Hematopoietic multipotent progenitor cell (in vitro differentiated cells): ENCODE results near the gene KCNN3. TPM values are rescaled to one million over a fixed set of nuclear protein-coding genes. Genes with fewer than 3 reads are reported as not detected.
A peak's percentile ranks its signal among the peaks of the same experiment; 100 is the strongest.
"Not testable (repeated sequence)": the region's sequence is repeated elsewhere in the genome, so short reads cannot be mapped to it uniquely, and the experiment has no call there.

Experiments used
- DNase-seq, 3 donors: peaks; one replicate each; pipeline ENCODE4 v3.0.0-alpha.2; 2011 to 2015; ENCODE audit warnings: low read depth in 2 of 3, low spot score in 2 of 3
- total RNA-seq: library from RNA; depleted of rRNA; stranded (reverse); fragments of >200 nt; gene quantifications from one replicate; pipeline ENCODE4 v1.2.3, GENCODE V29; 2012

KCNN3 gene
- under 0.01 TPM for total RNA-seq

DNA sequence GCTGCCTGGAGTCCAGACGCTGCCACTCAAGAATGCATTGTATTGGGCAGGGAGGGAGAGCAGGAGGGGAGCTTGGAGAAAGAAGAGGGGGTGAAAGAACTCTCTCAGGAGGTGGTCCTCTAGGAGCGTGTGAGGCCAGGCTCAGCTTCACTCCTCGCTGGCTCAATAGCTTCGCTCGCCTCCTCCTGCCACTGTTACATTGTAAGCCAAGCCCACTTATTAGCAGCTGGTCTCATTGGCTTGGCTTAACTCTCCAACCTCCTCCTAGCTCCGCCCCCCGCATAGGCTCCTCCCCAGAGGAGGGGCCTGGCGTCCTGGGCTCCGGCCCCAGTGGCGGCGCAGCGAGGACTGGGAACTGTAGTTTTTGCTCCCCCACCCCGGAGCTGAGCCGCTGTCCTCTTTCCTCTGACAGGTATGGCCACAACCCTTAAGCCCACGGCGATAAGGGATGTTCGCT is at the start of gene KCNN3:
TSS of gene KCNN3 (minus strand) at position 167 of the 457 bp plus-strand sequence. CDS start 317 bp downstream, outside the sequence.
- DNase-seq, result peak; percentile 30 to 95 (median 87)

- DNase-seq, result no peak
Measured at GRCh38 chr1:154913273-154913672, 43.2 kb upstream of the KCNN3 start.

- no peak for DNase-seq
Measured at GRCh38 chr1:154912755-154913154, 42.7 kb upstream of the KCNN3 start.

GRCh38 chr1:154911691-154912550 is 41.8 kb upstream of the KCNN3 start:
- DNase-seq, result no peak

GRCh38 chr1:154910851-154911250 is 40.8 kb upstream of the KCNN3 start:
- DNase-seq, result no peak

DNA sequence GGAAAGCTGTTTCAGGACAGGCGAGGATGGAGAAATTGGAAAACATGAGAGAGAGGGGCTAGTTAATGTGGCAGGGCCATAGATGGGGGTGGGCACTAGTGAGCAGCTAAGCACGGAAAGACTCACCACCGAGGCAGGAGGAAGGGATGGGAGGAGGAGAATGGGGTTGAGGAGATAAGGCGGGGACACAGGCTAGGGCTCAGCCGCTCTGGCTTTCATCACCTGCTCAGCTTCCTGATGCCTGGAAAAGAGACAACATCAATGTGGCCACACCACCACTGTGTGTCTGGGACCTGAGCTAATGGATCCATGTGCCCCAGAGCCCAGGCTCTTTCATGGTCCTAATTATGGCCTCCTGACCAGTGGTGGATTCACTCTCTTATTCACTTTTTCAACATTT is 38.9 kb upstream of the KCNN3 start:
- no peak for DNase-seq

DNA sequence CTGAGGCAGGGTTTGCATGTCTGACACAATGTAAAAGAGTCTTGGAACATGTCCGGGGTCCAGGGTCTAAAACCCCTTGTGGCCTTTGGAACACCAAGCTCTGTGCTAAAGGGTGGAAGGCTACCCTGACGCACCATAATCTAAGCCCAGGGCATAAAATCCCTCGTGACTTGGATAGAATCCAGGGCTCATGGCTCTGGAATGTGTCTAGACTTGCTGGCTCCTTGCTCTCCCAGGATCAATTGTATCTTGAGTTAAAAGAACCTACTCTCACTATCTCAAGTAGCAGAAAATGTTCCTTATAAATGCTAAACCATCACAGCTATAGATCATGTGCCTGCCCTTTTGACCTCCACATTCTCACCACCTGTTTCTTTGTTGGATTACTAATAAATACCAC is 38.0 kb upstream of the KCNN3 start:
- DNase-seq, result not testable (repeated sequence)

GRCh38 chr1:154906621-154907081 is 36.6 kb upstream of the KCNN3 start:
- DNase-seq, result no peak

GRCh38 chr1:154902938-154903566 is 33.0 kb upstream of the KCNN3 start:
- DNase-seq, result no peak

DNA sequence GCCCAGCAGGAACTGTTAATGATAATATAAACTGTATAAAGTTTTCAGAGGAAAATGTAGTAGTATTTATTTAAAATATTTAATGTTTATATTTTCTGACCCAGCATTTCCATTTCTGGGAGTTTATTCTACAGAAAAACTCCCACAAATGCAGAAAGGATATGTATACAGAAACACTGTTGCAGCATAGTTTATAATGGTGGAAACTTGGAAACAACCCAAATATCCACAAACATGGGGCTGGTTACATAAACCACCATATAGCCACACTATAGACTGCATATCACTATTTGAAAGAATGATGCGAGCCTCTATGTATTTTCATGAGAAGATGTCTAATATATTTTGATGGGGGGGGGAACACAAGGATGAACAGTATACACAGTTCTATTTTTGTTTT is 31.5 kb upstream of the KCNN3 start:
- no peak for DNase-seq

GRCh38 chr1:154899041-154899440 is 29.0 kb upstream of the KCNN3 start:
- no peak for DNase-seq

DNA sequence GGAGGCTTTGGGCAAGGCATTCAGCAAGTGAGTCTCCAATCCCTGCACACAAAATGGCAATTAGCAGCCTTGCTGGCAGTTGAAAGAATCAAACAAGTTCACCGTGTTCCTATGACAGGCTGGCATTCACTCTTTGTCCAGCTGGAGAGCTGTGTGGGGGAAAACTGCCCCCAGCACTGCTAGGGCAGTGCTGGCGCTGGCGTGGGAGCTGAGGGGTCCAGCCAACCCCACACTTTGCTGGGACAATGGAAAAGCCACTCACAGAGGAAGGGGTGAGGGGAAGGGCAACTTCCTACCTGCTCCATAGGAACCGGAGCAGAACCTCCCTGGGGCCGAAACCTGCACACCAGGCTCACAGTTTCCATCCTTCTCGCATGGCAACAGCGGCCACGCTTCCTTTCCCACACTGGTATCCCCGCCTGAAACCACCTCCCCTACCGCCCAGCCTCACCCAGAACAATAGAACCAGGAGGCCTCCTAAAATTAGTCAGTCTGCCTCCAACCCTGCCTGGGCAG is 26.7 kb upstream of the KCNN3 start:
- DNase-seq, result no peak

- no peak for DNase-seq
Measured at GRCh38 chr1:154895798-154896197, 25.7 kb upstream of the KCNN3 start.

- no peak for DNase-seq
Measured at GRCh38 chr1:154891452-154891851, 21.4 kb upstream of the KCNN3 start.

DNA sequence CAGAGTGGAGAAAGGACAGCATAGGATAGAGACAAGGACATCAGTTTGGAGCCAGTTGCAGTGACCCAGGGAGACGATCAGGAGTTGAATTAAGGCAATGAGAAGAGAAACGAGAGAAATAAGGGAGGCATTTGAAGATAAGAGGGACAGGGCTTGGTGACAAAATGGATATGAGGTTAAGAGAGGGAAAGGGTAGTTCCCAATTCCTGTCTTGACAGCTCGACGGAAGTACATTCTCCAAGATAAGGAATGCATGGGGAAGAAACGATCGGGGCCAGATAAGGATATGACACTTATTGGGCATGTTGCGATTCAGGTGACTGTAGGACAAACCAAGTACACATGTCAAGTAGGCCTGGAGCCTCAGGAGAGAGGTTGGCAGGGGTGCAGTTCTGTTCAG is 18.7 kb upstream of the KCNN3 start:
- DNase-seq, result no peak

- peak in 1 of 3 donors; percentile 17 for DNase-seq
Measured at GRCh38 chr1:154886281-154887015, 16.4 kb upstream of the KCNN3 start.

DNA sequence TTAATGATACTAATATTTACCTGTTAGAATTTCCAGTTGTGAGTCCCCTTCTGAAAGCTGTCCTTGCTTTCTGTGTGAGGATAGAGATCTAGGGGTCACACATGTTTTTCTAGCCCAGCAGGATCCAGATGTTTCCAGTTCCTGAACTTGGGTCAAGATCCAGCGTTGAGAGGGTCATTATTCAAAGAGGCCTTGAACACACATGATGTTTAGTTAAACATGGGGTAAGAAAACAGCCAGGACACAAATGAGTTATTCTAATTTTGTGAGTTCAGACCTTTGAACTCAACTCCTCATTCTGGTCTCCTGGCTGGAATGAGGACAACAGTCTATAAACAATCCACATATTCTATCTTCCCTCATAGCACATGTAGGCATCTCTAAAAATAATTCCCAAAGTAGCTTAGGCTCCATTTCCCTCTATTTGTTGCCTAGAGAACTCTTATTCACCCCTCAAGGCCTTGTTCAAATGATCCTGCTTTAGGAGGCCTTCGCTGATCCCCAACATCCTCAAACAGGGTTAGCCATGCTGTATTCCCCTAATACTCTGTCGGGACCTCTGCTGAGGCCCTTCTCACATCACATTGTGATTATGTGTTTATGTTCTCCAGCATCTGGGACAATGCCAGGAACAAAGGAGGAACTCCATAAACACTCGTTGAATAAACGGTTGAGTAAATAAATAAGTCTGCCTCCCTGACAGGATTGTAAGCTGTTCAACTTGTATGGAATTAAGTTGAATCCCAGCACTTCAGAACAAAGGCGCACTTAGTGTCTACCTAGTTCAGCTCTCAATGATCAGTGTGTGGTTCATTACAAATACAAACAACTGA is 15.0 kb upstream of the KCNN3 start:
- peak in 2 of 3 donors; percentile 59 to 84 for DNase-seq

DNA sequence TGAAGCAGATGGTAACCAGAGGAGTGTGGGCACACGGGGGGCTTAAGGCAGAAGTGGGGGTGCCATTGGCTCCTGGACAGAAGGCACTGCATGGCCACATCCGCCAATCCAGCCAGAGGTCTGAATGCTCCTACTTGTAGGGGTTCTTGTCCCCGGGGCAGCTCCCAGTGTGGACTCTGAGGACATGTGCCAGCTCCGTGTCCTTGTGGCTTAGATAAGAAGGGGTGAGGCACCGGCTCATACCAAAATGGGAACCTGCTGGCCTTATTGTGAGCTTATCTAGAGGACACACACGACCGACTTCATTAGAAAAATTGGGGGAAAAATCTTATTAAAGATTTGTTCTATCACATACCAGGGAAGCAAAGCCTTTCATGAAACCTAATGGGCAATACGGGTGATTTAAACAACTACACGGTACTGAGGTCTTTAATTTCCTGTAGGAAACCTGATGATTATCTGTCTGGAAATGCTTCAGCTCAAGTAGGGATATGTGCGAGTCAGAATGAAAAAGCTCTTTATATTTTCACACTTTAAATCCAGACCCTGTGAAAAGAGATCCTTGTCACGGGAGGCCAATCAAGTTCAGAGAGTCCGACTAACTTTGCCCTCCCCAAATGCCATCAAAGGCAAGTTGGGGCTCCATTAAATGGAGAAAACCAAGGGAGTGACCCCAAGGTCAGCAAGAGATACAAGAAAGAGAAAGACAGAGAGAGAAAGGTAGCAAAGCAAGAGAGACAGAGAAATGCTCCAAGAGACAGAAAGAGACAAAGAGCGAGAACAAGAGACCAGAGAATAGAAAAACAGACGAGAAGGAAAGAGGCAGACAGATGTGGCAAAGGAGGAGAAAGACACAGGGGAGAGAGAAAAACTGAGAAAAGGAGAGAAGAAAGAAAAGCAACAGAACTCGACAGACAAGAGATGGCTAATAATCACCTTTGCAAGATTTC is 14.1 kb upstream of the KCNN3 start:
- peak in 2 of 3 donors; percentile 82 to 90 for DNase-seq
